MG63 (cell line): ENCODE data around the gene STYXL1. TPM values are rescaled to one million over a fixed set of nuclear protein-coding genes. Genes with fewer than 3 reads are reported as not detected.
A peak's percentile ranks its signal among the peaks of the same experiment; 100 is the strongest.
"Not testable (repeated sequence)": the region's sequence is repeated elsewhere in the genome, so short reads cannot be mapped to it uniquely, and the experiment has no call there.

Source experiments
- DNase-seq: peaks from one replicate; pipeline ENCODE4 v3.0.0-alpha.2; 2020
- H3K27me3 ChIP-seq: fragments of 250-450 bp; sonication (Bioruptor Pico); 2 replicates; pipeline ENCODE4 v1.5.1; 2020; ENCODE audit warnings: mild to moderate bottlenecking, moderate library complexity
- H3K36me3 ChIP-seq: fragments of 250-450 bp; sonication (Bioruptor Pico); 2 replicates; pipeline ENCODE4 v1.5.1; 2020; ENCODE audit warnings: mild to moderate bottlenecking, moderate library complexity
- H3K4me3 ChIP-seq: fragments of 250-450 bp; sonication (Bioruptor Pico); 2 replicates; pipeline ENCODE4 v1.5.1; 2020; ENCODE audit warnings: mild to moderate bottlenecking, moderate library complexity
- H3K9me3 ChIP-seq: fragments of 250-450 bp; sonication (Bioruptor Pico); 2 replicates; pipeline ENCODE4 v1.5.1; 2020; ENCODE audit warnings: mild to moderate bottlenecking, moderate library complexity
- total RNA-seq: library from RNA; depleted of rRNA; stranded (reverse); fragments of >200 nt; shearing (Covaris generic); gene quantifications from 2 replicates; pipeline ENCODE4 v1.2.3, GENCODE V29; 2014; ENCODE audit warnings: low replicate concordance

Gene STYXL1
- total RNA-seq, 1 experiment from 2014 or later, result 47.9 TPM

GRCh38 chr7:76054123-76055120, 6.6 kb upstream of the STYXL1 start:
- peaks cover 51% of the 10 kb centered on the region for H3K36me3 ChIP-seq

DNA sequence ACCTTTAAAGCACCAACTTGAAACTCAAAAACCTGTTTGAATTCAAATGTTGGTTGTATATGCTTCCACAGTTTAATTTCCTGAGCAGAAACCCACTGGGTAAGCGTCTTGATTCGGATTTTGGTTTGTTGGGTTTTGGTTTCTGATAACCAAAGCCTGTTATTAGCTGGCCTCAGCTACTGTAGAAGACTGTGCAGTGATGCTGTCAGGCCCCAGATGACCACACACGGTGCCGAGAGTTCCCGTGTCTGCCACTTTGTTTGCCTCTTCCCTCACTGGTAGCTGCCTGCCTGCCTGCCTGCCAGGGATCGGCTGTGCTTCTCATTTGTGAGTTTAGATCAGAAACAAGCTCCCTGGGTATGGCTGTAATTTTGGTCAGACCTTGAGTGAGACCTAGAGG, 5.7 kb upstream of the STYXL1 start:
- no peak for DNase-seq
- Histone ChIP-seq H3K9me3 (no peaks in the 10 kb centered on the region), H3K4me3 (no peak overlapping the region), H3K27me3 (no peaks in the 10 kb centered on the region), H3K36me3 (peaks cover 49% of the 10 kb centered on the region)

More at GRCh38 chr7:76054123-76055120, 6.6 kb upstream of the STYXL1 start:
- Histone ChIP-seq H3K4me3 (no peak overlapping the region), H3K27me3 (no peaks in the 10 kb centered on the region), H3K9me3 (no peaks in the 10 kb centered on the region)
- DNase-seq, result no peak

DNA sequence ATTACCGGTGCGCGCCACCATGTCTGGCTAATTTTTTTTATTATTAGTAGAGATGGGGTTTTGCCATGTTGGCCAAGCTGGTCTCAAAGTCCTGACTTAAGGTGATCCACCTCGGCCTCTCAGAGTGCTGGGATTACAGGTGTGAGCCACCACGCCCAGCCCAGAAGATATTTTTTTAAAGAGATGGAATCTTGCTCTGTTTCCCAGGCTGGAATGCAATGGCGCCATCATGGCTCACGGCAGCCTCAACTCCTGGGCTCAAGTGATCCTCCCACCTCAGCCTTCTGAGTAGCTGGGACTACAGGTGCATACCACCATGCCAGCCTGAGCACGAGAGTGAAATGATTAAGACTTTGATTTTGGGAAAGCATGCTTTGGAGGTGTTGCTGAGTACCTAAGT, 4.9 kb upstream of the STYXL1 start:
- peaks cover 43% of the 10 kb centered on the region for H3K36me3 ChIP-seq
- not testable (repeated sequence) for H3K27me3 ChIP-seq, DNase-seq

GRCh38 chr7:76051840-76052239, 4.0 kb upstream of the STYXL1 start:
- Histone ChIP-seq H3K9me3 (no peaks in the 10 kb centered on the region), H3K36me3 (peaks cover 36% of the 10 kb centered on the region), H3K27me3 (no peaks in the 10 kb centered on the region), H3K4me3 (no peak overlapping the region)
- no peak for DNase-seq

More for the DNA sequence above, 4.9 kb upstream of the STYXL1 start:
- not testable (repeated sequence) for H3K4me3 ChIP-seq, H3K9me3 ChIP-seq

- peaks cover 26% of the 10 kb centered on the region for H3K36me3 ChIP-seq
- H3K27me3 ChIP-seq, result no peaks in the 10 kb centered on the region
- H3K9me3 ChIP-seq, result no peaks in the 10 kb centered on the region
- no peak for DNase-seq
- no peak overlapping the region for H3K4me3 ChIP-seq
Observed at GRCh38 chr7:76050545-76050944, 2.7 kb upstream of the STYXL1 start.

DNA sequence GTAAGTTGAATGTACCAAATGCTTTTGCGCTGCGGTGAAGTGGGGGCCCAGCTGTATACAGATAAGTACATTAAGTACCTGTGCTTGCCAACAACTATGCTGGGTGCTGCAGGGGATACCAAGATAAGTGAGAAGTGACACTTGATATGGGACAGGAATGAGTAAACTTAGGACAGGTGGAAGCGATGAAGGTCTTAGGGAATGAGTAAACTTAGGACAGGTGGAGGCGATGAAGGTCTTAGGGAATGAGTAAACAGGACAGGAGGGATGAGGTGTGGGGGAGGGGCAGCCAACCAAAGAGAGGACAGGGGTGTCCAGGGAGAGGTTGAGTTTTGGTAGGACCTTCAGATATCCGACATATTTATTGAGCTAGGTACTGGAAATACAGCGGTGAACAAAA, 1.5 kb upstream of the STYXL1 start:
- peaks cover 19% of the 10 kb centered on the region for H3K36me3 ChIP-seq
- no peak for DNase-seq
- no peaks in the 10 kb centered on the region for H3K27me3 ChIP-seq
- no peaks in the 10 kb centered on the region for H3K9me3 ChIP-seq
- H3K4me3 ChIP-seq, result peak overlapping the region; percentile 74

GRCh38 chr7:76048668-76048988, 828 bp upstream of the STYXL1 start:
- H3K4me3 ChIP-seq, result peak overlapping the region; percentile 74
- DNase-seq, result peak; percentile 20
- peaks cover 16% of the 10 kb centered on the region for H3K36me3 ChIP-seq
- no peaks in the 10 kb centered on the region for H3K9me3 ChIP-seq
- H3K27me3 ChIP-seq, result no peaks in the 10 kb centered on the region

DNA sequence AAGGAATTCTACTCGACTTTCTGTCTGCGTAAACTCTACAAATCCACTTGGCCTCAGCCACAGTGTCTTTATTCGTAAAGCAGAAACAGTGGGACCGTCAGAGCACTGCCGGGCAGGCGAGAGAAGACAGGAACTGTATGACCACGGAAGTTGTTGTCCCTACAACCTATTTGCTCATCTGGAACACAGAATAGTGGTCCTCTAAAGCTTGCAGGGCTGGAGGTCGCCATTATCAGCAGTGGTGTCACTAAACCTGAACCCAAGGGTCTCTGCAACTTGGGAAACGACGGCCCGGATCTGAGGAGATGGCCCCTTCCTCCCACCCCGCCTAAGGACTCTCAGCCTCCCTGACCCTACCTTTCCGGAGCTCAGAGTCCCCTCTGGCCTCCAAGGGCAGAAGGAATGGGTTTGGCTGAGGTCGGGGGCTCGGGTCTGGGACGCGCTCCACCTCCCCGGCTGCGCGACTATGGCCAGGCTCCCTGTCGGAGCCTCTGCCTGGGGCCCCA, 442 bp downstream of the STYXL1 start:
- H3K27me3 ChIP-seq, result no peaks in the 10 kb centered on the region
- peaks cover 16% of the 10 kb centered on the region for H3K36me3 ChIP-seq
- H3K9me3 ChIP-seq, result no peaks in the 10 kb centered on the region
- H3K4me3 ChIP-seq, result peak overlapping the region; percentile 74
- no peak for DNase-seq

DNA sequence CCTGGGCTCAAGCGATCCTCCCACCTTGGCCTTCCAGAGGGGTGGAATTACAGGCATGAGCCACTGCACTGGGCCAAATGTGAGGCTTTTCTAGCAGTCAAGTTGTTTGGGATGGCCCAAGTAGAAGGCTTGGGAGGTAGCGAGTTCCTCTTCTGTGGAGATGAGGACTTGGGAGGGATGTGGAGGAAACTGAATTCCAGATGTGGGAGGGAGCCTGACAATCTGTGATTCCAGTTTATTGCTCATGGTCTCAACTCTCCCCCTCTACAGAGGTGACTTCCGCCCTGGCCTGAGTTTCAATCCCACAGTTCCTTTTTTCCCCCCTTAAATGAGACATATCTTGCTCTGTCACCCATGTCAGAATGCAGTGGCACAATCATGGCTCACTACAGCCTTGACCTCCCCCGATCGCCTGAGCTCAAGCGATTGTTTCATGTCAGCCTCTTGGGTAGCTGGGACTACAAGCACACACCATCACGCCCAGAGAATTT, 3.4 kb downstream of the STYXL1 start:
- Histone ChIP-seq H3K27me3 (no peaks in the 10 kb centered on the region), H3K4me3 (no peak overlapping the region), H3K9me3 (no peaks in the 10 kb centered on the region), H3K36me3 (peaks cover 5% of the 10 kb centered on the region)
- no peak for DNase-seq

GRCh38 chr7:76040126-76040525, 7.7 kb downstream of the STYXL1 start:
- H3K9me3 ChIP-seq, result no peaks in the 10 kb centered on the region
- no peak overlapping the region for H3K4me3 ChIP-seq
- H3K27me3 ChIP-seq, result no peaks in the 10 kb centered on the region
- H3K36me3 ChIP-seq, result no peaks in the 10 kb centered on the region
- no peak for DNase-seq

DNA sequence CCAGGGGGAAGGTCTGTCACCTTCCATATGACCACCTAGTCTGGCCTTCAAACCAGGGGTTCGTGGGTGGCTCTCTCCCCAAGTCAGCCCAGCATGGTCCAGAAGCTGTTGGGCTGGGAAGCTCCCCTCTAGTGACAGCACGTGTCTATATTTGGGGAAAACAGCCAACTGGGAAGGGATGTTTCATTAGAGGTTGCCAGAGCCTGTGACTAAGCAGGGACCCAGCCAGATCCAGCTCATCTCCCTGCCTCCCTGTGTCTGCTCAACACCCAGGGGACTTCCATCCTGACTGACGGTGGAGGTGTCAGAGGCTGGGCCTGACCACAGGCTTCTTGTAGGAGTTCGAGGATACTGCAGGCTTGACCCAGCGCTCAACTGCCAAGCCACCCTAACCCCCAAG, 10.5 kb downstream of the STYXL1 start:
- Histone ChIP-seq H3K4me3 (no peak overlapping the region), H3K9me3 (no peaks in the 10 kb centered on the region), H3K36me3 (no peaks in the 10 kb centered on the region), H3K27me3 (no peaks in the 10 kb centered on the region)
- peak; percentile 86 for DNase-seq

- H3K36me3 ChIP-seq, result no peaks in the 10 kb centered on the region
- no peak overlapping the region for H3K4me3 ChIP-seq
Observed at GRCh38 chr7:76031964-76032363, 15.8 kb downstream of the STYXL1 start.

GRCh38 chr7:76029682-76030081, 18.1 kb downstream of the STYXL1 start:
- not testable (repeated sequence) for H3K4me3 ChIP-seq, H3K27me3 ChIP-seq, H3K36me3 ChIP-seq

More at GRCh38 chr7:76031964-76032363, 15.8 kb downstream of the STYXL1 start:
- DNase-seq, result no peak
- H3K9me3 ChIP-seq, result no peaks in the 10 kb centered on the region
- no peaks in the 10 kb centered on the region for H3K27me3 ChIP-seq

DNA sequence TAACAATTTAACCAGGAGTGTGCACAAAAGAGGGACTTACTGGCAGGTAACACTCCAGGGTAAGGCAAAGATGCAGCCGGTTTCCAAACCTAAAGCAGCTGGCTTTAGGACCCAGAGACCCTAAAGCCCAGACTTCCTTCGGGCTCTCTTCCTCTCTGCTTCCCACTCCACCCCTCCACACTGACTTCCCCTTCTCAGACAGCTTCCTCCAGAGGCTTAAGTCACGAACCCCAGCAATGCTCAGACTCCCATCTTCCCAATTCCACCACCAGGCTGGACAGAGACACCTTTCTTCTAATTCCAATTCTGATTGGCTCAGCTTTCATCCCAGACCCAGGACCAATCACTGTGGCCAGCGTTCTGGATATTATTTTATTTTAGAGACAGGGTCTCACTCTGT, 24.8 kb downstream of the STYXL1 start:
- Histone ChIP-seq H3K36me3 (peaks cover 2% of the 10 kb centered on the region), H3K4me3 (no peak overlapping the region), H3K27me3 (no peaks in the 10 kb centered on the region), H3K9me3 (no peaks in the 10 kb centered on the region)
- no peak for DNase-seq

More at GRCh38 chr7:76029682-76030081, 18.1 kb downstream of the STYXL1 start:
- H3K9me3 ChIP-seq, DNase-seq: not testable (repeated sequence)

- Histone ChIP-seq H3K9me3 (no peaks in the 10 kb centered on the region), H3K27me3 (no peaks in the 10 kb centered on the region), H3K36me3 (peaks cover 2% of the 10 kb centered on the region), H3K4me3 (no peak overlapping the region)
- DNase-seq, result no peak
Observed at GRCh38 chr7:76022026-76022780, 25.6 kb downstream of the STYXL1 start.

DNA sequence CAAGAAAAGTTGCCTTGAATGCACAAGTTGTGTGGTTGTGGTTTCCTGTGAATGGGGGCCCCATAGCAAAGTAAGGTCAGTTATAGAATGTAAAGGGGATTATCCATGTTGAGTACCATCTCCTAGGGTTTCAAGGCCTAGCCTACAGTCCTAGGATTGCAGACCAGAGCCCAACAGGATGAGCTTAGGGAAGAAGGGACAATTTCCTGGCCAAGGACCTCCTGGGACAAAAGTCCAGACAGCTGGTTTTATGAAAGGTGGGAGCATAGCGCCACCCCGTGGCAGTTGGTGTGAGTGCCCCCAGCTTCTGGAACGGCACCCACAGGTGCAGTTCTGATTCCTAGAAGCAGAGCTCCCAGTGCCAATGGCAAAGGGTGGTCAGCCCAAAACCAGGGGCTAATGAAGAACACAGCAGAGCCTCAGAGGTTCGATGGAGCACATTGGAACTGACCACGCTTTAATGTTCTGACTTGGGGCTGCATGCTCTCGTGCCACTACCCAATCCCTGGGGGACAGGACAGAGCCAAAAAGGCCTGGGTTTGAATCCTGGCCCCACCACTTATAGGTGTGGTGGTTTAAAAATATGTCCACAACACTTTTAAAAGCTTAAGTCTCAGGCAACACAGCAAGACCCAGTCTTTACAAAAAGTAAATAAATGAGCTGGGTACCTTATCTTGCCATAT, 27.6 kb downstream of the STYXL1 start:
- no peak for DNase-seq
- Histone ChIP-seq H3K4me3 (no peak overlapping the region), H3K9me3 (no peaks in the 10 kb centered on the region), H3K36me3 (peaks cover 2% of the 10 kb centered on the region), H3K27me3 (no peaks in the 10 kb centered on the region)

- H3K36me3 ChIP-seq, H3K4me3 ChIP-seq, DNase-seq, H3K27me3 ChIP-seq, H3K9me3 ChIP-seq: not testable (repeated sequence)
Observed at GRCh38 chr7:76018520-76018919, 29.3 kb downstream of the STYXL1 start.
